ENCODE results near the gene NFIL3.

Gene NFIL3

DNA sequence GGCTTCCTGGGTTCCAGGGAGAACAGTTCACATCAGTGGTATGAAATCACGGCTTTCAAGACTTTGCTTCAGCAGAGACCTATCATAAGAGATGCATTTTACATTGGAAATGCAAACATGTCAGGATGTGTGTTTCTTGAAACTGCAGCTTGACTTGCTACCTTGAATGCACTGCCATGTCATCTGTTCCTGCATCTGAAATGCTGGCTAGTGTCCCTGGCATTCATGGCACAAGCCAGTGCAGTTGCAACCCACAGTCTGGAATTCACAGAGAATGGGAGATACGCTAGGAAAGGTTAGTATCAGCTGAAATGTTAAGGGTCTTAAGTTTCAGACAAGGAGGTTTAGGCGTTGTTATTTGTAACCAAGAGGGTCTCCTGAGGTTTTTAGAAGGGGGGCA, 24.7 kb downstream of the NFIL3 start:
- Histone ChIP-seq H3K27ac (no peak overlapping the region), H3K4me3 (ENCODE audit: low read depth, low read length) (no peak overlapping the region), H3K36me3 (ENCODE audit: control insufficient read depth, insufficient read depth, low read length) (no peaks in the 10 kb centered on the region), H3K4me2 (ENCODE audit: low read length) (no peak overlapping the region), H3K27me3 (ENCODE audit: control insufficient read depth, insufficient read depth, low read length) (no peaks in the 10 kb centered on the region), H3K9me3 (ENCODE audit: control insufficient read depth, low read length) (no peaks in the 10 kb centered on the region), H3K4me1 (no peaks in the 10 kb centered on the region), H3K79me2 (no peaks in the 10 kb centered on the region), H3K9ac (no peak overlapping the region), H2AFZ (no peak overlapping the region)
- TF ChIP-seq, protein P1, sequence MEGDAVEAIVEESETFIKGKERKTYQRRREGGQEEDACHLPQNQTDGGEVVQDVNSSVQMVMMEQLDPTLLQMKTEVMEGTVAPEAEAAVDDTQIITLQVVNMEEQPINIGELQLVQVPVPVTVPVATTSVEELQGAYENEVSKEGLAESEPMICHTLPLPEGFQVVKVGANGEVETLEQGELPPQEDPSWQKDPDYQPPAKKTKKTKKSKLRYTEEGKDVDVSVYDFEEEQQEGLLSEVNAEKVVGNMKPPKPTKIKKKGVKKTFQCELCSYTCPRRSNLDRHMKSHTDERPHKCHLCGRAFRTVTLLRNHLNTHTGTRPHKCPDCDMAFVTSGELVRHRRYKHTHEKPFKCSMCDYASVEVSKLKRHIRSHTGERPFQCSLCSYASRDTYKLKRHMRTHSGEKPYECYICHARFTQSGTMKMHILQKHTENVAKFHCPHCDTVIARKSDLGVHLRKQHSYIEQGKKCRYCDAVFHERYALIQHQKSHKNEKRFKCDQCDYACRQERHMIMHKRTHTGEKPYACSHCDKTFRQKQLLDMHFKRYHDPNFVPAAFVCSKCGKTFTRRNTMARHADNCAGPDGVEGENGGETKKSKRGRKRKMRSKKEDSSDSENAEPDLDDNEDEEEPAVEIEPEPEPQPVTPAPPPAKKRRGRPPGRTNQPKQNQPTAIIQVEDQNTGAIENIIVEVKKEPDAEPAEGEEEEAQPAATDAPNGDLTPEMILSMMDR (IDR thresholded peaks at IDR 0.05), result no peak

DNA sequence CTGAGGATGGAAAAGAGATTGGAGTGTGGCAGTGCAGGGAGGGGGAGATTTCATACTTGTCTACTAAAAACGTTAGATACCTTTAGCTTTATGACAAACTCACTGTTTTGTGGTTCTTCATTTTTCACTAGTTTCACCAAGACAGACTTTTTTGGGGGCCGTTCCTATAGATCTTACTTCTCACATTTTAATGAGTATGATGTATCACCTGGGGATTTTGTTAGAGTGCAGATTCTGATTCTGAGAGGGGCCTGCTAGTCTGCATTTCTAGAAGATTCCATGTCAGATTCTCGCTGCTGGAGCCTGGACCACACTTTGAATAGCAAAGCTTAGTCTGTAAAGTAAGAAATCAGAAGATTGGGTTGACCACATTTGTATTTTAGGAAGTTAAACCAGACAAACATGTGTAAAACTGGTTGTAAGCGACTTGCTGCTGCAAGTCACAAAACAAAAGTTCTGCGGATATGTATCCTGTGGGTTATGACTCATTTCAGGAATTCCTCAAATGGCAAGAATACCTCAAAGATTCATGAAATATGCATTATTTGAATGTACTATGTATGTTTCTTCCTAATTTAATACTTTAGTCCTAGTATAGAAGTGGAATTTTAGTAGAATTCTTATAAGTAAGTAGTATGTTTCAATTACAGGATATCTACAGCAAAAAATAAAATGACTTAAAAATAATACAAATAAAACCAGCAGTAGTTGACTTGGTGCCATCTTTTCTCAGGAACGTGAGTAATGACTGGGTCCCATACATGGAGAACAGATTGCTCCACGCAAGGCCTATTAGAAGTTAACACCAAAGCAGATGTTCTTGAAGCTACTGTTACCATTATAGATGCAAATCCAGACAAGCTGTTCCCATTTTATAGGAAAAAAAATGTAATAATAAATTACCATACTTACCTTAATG, 27.8 kb downstream of the NFIL3 start:
- Histone ChIP-seq H3K27ac (no peak overlapping the region), H3K4me3 (ENCODE audit: low read depth, low read length) (no peak overlapping the region)
- TF ChIP-seq, protein P1 (IDR thresholded peaks at IDR 0.05), result no peak

DNA sequence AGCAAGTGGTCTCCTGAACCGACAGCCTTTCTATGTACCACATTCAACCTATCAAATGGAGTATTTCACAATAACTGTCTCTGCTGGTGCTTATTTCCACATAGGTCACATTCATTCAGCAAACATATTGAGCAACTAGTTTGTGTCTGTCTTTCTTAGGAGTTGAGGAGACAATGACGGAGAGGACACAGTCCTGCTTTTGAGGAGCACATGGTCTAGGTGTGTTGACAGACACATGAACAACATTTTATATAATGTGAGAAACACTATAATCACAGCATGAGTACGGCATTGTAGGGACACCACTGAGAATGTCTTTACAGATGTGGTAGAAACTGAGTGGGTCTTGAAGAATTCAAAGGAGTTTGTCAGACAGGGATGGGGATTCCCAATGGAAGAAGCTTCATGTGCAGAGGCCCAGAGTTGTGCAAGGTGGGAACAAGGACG, 28.5 kb downstream of the NFIL3 start:
- Histone ChIP-seq H3K27me3 (ENCODE audit: control insufficient read depth, insufficient read depth, low read length) (no peaks in the 10 kb centered on the region), H3K4me3 (ENCODE audit: low read depth, low read length) (no peak overlapping the region), H2AFZ (no peak overlapping the region), H3K79me2 (no peaks in the 10 kb centered on the region), H3K4me1 (no peaks in the 10 kb centered on the region), H3K9me3 (ENCODE audit: control insufficient read depth, low read length) (no peaks in the 10 kb centered on the region), H3K4me2 (ENCODE audit: low read length) (no peak overlapping the region), H3K9ac (no peak overlapping the region), H3K27ac (no peak overlapping the region), H3K36me3 (ENCODE audit: control insufficient read depth, insufficient read depth, low read length) (no peaks in the 10 kb centered on the region)
- TF ChIP-seq, protein P1 (IDR thresholded peaks at IDR 0.05), result no peak

More for the DNA sequence above, 27.8 kb downstream of the NFIL3 start:
- H3K27me3 ChIP-seq (ENCODE audit: control insufficient read depth, insufficient read depth, low read length), result no peaks in the 10 kb centered on the region
- H3K9ac ChIP-seq, result no peak overlapping the region
- H3K79me2 ChIP-seq, result no peaks in the 10 kb centered on the region
- H2AFZ ChIP-seq, result no peak overlapping the region
- no peaks in the 10 kb centered on the region for H3K4me1 ChIP-seq
- no peaks in the 10 kb centered on the region for H3K36me3 ChIP-seq (ENCODE audit: control insufficient read depth, insufficient read depth, low read length)
- no peak overlapping the region for H3K4me2 ChIP-seq (ENCODE audit: low read length)
- H3K9me3 ChIP-seq (ENCODE audit: control insufficient read depth, low read length), result no peaks in the 10 kb centered on the region

DNA sequence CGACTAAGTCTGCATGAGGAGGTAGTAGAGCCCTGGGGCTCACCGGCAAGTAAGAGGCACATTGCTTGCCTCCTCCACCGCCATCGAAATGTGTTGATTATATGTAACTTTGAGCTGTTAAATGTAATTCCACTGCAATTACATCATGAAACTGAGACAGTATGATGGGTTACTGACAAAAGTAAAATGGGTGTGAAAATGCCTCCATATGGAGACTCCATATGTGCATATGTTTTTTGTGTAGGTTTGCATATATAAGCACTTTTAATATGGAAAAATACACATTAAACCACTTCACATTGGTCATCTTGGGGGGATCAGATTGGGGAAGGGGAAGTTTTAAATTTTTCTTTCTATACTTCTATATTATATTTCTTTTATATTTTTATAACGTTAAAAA, 29.8 kb downstream of the NFIL3 start:
- H3K79me2 ChIP-seq, result no peaks in the 10 kb centered on the region
- no peaks in the 10 kb centered on the region for H3K9me3 ChIP-seq (ENCODE audit: control insufficient read depth, low read length)
- no peak overlapping the region for H3K27ac ChIP-seq
- H3K4me1 ChIP-seq, result no peaks in the 10 kb centered on the region
- H3K9ac ChIP-seq, result no peak overlapping the region
- no peaks in the 10 kb centered on the region for H3K27me3 ChIP-seq (ENCODE audit: control insufficient read depth, insufficient read depth, low read length)
- TF ChIP-seq, protein P1 (IDR thresholded peaks at IDR 0.05), result no peak
- H2AFZ ChIP-seq, result no peak overlapping the region
- H3K36me3 ChIP-seq (ENCODE audit: control insufficient read depth, insufficient read depth, low read length), result no peaks in the 10 kb centered on the region
- no peak overlapping the region for H3K4me3 ChIP-seq (ENCODE audit: low read depth, low read length)
- H3K4me2 ChIP-seq (ENCODE audit: low read length), result no peak overlapping the region
